ENCODE measurements around the gene ITPRID1. TPM values are rescaled to one million over a fixed set of nuclear protein-coding genes. Genes with fewer than 3 reads are reported as not detected.

Gene ITPRID1
- total and polyA plus RNA-seq, 10 donors, result not detected

- H3K4me3 ChIP-seq, result no peak overlapping the region
- peaks cover 0 to 3% (median 0%) of the 10 kb centered on the region in 6 donors for H3K4me1 ChIP-seq
- TF ChIP-seq POLR2A (IDR thresholded peaks at IDR 0.05), result no peak
- no peak for TF ChIP-seq POLR2AphosphoS5 (IDR thresholded peaks at IDR 0.05)
- no peak for TF ChIP-seq CTCF (IDR thresholded peaks at IDR 0.05 in 8 of 11, conservative IDR thresholded peaks at IDR 0.05 in 3 of 11)
- H3K27ac ChIP-seq, result no peak overlapping the region
- no peaks in the 10 kb centered on the region for H3K9me3 ChIP-seq
- no peaks in the 10 kb centered on the region for H3K27me3 ChIP-seq (replicated peaks in 1 of 7)
- intact Hi-C loops (cut with DNase I; ENCODE audit: low total_unique reads), result no loop called here
- H3K36me3 ChIP-seq, result no peaks in the 10 kb centered on the region
- no peak for DNase-seq
These were observed 138.1 kb downstream of the ITPRID1 start for GRCh38 chr7:31652063-31652326.

- no peaks in the 10 kb centered on the region for H3K36me3 ChIP-seq
- TF ChIP-seq POLR2A (IDR thresholded peaks at IDR 0.05), result no peak
- no peak for TF ChIP-seq CTCF (IDR thresholded peaks at IDR 0.05 in 8 of 11, conservative IDR thresholded peaks at IDR 0.05 in 3 of 11)
- TF ChIP-seq POLR2AphosphoS5 (IDR thresholded peaks at IDR 0.05), result no peak
- no peaks in the 10 kb centered on the region for H3K27me3 ChIP-seq (replicated peaks in 1 of 7)
- peaks cover 0 to 6% (median 0%) of the 10 kb centered on the region in 8 donors for H3K9me3 ChIP-seq
- 70 to 85% (median 78%) methylated on average over 5 of the region's 5 CpGs for WGBS, 5 donors
- intact Hi-C loops (cut with DNase I; ENCODE audit: low total_unique reads), result no loop called here
- H3K4me1 ChIP-seq, result peaks cover 0 to 13% (median 3%) of the 10 kb centered on the region in 6 donors
- no peak overlapping the region for H3K4me3 ChIP-seq
- H3K27ac ChIP-seq, result no peak overlapping the region
- DNase-seq, result no peak
These were observed 149.2 kb downstream of the ITPRID1 start for GRCh38 chr7:31663072-31663471.

- H3K4me1 ChIP-seq, result peaks cover 0 to 13% (median 3%) of the 10 kb centered on the region in 6 donors
- no peak for DNase-seq
- no peak overlapping the region for H3K27ac ChIP-seq
- intact Hi-C loops (cut with DNase I; ENCODE audit: low total_unique reads), result no loop called here
- H3K36me3 ChIP-seq, result no peaks in the 10 kb centered on the region
- H3K4me3 ChIP-seq, result no peak overlapping the region
- H3K27me3 ChIP-seq (replicated peaks in 1 of 7), result no peaks in the 10 kb centered on the region
- peaks cover 0 to 2% (median 0%) of the 10 kb centered on the region in 8 donors for H3K9me3 ChIP-seq
- TF ChIP-seq CTCF (IDR thresholded peaks at IDR 0.05 in 8 of 11, conservative IDR thresholded peaks at IDR 0.05 in 3 of 11) (no peak), POLR2AphosphoS5 (IDR thresholded peaks at IDR 0.05) (no peak), POLR2A (IDR thresholded peaks at IDR 0.05) (no peak)
These were observed 151.0 kb downstream of the ITPRID1 start for GRCh38 chr7:31664890-31665289.

- 54 to 86% (median 74%) methylated on average over 1 of the region's 1 CpG for WGBS, 5 donors
- Histone ChIP-seq H3K4me1 (peaks cover 0 to 13% (median 3%) of the 10 kb centered on the region in 6 donors), H3K27ac (no peak overlapping the region), H3K36me3 (no peaks in the 10 kb centered on the region), H3K27me3 (replicated peaks in 1 of 7) (no peaks in the 10 kb centered on the region), H3K9me3 (peaks cover 0 to under 1% (median 0%) of the 10 kb centered on the region in 8 donors), H3K4me3 (no peak overlapping the region)
- intact Hi-C loops (cut with DNase I; ENCODE audit: low total_unique reads), result no loop called here
- DNase-seq, result no peak
- TF ChIP-seq POLR2AphosphoS5 (IDR thresholded peaks at IDR 0.05) (no peak), CTCF (IDR thresholded peaks at IDR 0.05 in 8 of 11, conservative IDR thresholded peaks at IDR 0.05 in 3 of 11) (no peak), POLR2A (IDR thresholded peaks at IDR 0.05) (no peak)
These were observed 151.7 kb downstream of the ITPRID1 start for GRCh38 chr7:31665546-31665945.
